Stimulated activated CD8-positive, alpha-beta memory T cell treated with anti-CD3 and anti-CD28 coated beads, Interleukin-7, amount 100 ng/mL, for 4 hours (primary cell): ENCODE data around the gene PARD3.
"Not testable (repeated sequence)": the region's sequence is repeated elsewhere in the genome, so short reads cannot be mapped to it uniquely, and the experiment has no call there.

Source experiments
- DNase-seq, 2 donors: peaks; one replicate each; pipeline ENCODE4 v3.0.0-alpha.2; 2020; ENCODE audit warnings: low read depth in 2 of 2

Gene PARD3

GRCh38 chr10:34389801-34390200, 425.3 kb downstream of the PARD3 start:
- DNase-seq = no peak

- DNase-seq = no peak
These were observed 428.2 kb downstream of the PARD3 start for GRCh38 chr10:34386921-34387320.

GRCh38 chr10:34384372-34384771, 430.7 kb downstream of the PARD3 start:
- DNase-seq = no peak

- no peak for DNase-seq
These were observed 432.5 kb downstream of the PARD3 start for GRCh38 chr10:34382626-34383025.

- DNase-seq = no peak
These were observed 434.2 kb downstream of the PARD3 start for GRCh38 chr10:34380856-34381255.

- no peak for DNase-seq
These were observed 436.8 kb downstream of the PARD3 start for GRCh38 chr10:34378297-34378696.

GRCh38 chr10:34377833-34378232, 437.3 kb downstream of the PARD3 start:
- DNase-seq = no peak

- DNase-seq = no peak
These were observed 440.6 kb downstream of the PARD3 start for GRCh38 chr10:34374356-34375045.

GRCh38 chr10:34373211-34373610, 441.9 kb downstream of the PARD3 start:
- DNase-seq = no peak

GRCh38 chr10:34372509-34372908, 442.6 kb downstream of the PARD3 start:
- no peak for DNase-seq

GRCh38 chr10:34370126-34370525, 445.0 kb downstream of the PARD3 start:
- no peak for DNase-seq

GRCh38 chr10:34369120-34369519, 446.0 kb downstream of the PARD3 start:
- no peak for DNase-seq

GRCh38 chr10:34364253-34365037, 450.7 kb downstream of the PARD3 start:
- DNase-seq = no peak

- no peak for DNase-seq
These were observed 454.1 kb downstream of the PARD3 start for GRCh38 chr10:34360984-34361383.

GRCh38 chr10:34359435-34359813, 455.7 kb downstream of the PARD3 start:
- no peak for DNase-seq

- no peak for DNase-seq
These were observed 456.2 kb downstream of the PARD3 start for GRCh38 chr10:34358729-34359434.

- no peak for DNase-seq
These were observed 458.6 kb downstream of the PARD3 start for GRCh38 chr10:34356463-34356862.

- not testable (repeated sequence) for DNase-seq
These were observed 461.6 kb downstream of the PARD3 start for GRCh38 chr10:34353530-34353929.

GRCh38 chr10:34352599-34353204, 462.4 kb downstream of the PARD3 start:
- DNase-seq = not testable (repeated sequence)

GRCh38 chr10:34351161-34351560, 463.9 kb downstream of the PARD3 start:
- DNase-seq = no peak

GRCh38 chr10:34348917-34349485, 466.1 kb downstream of the PARD3 start:
- peak in 1 of 2 donors; percentile 11 for DNase-seq

- DNase-seq = no peak
These were observed 467.1 kb downstream of the PARD3 start for GRCh38 chr10:34348021-34348420.
